Fibroblast of villous mesenchyme (primary cell): ENCODE measurements around the gene PCDHB13. TPM values are rescaled to one million over a fixed set of nuclear protein-coding genes. Genes with fewer than 3 reads are reported as not detected.
"Not testable (repeated sequence)": the region's sequence is repeated elsewhere in the genome, so short reads cannot be mapped to it uniquely, and the experiment has no call there.

Experiments used
- DNase-seq: peaks from one replicate; pipeline ENCODE4 v3.0.0-alpha.2; 2010; ENCODE audit warnings: low read depth
- H3K4me3 ChIP-seq: 2 replicates; pipeline ENCODE4 v1.5.1; 2011; ENCODE audit warnings: low read depth, mild to moderate bottlenecking, low read length
- CTCF ChIP-seq: IDR thresholded peaks from 2 replicates; pipeline ENCODE4 v1.5.1; 2012; ENCODE audit warnings: low read depth, mild to moderate bottlenecking, low read length; ENCODE audit not compliant: insufficient read depth
- total RNA-seq: library from RNA; depleted of rRNA; stranded (reverse); fragments of >200 nt; gene quantifications from 2 replicates; pipeline ENCODE4 v1.2.3, GENCODE V29; 2012

The PCDHB13 gene
- total RNA-seq, 1 donor, result under 0.01 TPM

GRCh38 chr5:141234109-141234667 lies 20.5 kb downstream of the PCDHB13 start:
- peak; percentile 23 for TF ChIP-seq CTCF
- DNase-seq, result peak; percentile 5
- H3K4me3 ChIP-seq, result peak overlapping the region; percentile 37

GRCh38 chr5:141235922-141236321 lies 22.2 kb downstream of the PCDHB13 start:
- DNase-seq, H3K4me3 ChIP-seq: not testable (repeated sequence)

GRCh38 chr5:141236516-141237313 lies 23.0 kb downstream of the PCDHB13 start:
- no peak for DNase-seq
- H3K4me3 ChIP-seq, result no peak overlapping the region
- no peak for TF ChIP-seq CTCF

- no peak for DNase-seq
- no peak for TF ChIP-seq CTCF
- H3K4me3 ChIP-seq, result no peak overlapping the region
Measured at GRCh38 chr5:141241496-141241895, 27.8 kb downstream of the PCDHB13 start.

GRCh38 chr5:141245250-141245717 lies 31.6 kb downstream of the PCDHB13 start, which contains the start of gene PCDHB15:
TSS of gene PCDHB15 (plus strand) at chr5:141245395. CDS start at chr5:141245579, 184 bp downstream.
- DNase-seq, result peak; percentile 3
- peak within 1 kb of the TSS; percentile 2 for H3K4me3 ChIP-seq

GRCh38 chr5:141246971-141247370 lies 33.3 kb downstream of the PCDHB13 start:
- not testable (repeated sequence) for DNase-seq, H3K4me3 ChIP-seq

More at GRCh38 chr5:141245250-141245717, 31.6 kb downstream of the PCDHB13 start, which contains the start of gene PCDHB15:
- TF ChIP-seq CTCF, result no peak

GRCh38 chr5:141247434-141247833 lies 33.7 kb downstream of the PCDHB13 start:
- DNase-seq, H3K4me3 ChIP-seq: not testable (repeated sequence)

- no peak for TF ChIP-seq CTCF
- no peak overlapping the region for H3K4me3 ChIP-seq
- DNase-seq, result no peak
Measured at GRCh38 chr5:141250576-141250975, 36.9 kb downstream of the PCDHB13 start.
